GM23338 (cell line): Measurements from ENCODE around the gene SLC66A2. TPM values are rescaled to one million over a fixed set of nuclear protein-coding genes. Genes with fewer than 3 reads are reported as not detected.

Source experiments
- ATAC-seq: fragments of 200-7000 bp; cut with Tn5 transposase; 3 replicates; pipeline ENCODE4 v1.9.1; 2020
- DNase-seq: peaks from one replicate; pipeline ENCODE4 v3.0.0-alpha.2; 2015; ENCODE audit warnings: low spot score
- H2AFZ ChIP-seq: fragments of 200-600 bp; sonication (generic); 2 replicates; pipeline ENCODE4 v1.8.0; 2016; ENCODE audit warnings: antibody characterized with exemption, mild to moderate bottlenecking, moderate library complexity
- H3F3A ChIP-seq: fragments of 200-600 bp; sonication (generic); replicated peaks from 2 replicates; pipeline ENCODE4 v1.8.0; 2017; ENCODE audit warnings: antibody characterized with exemption, mixed run types, low read depth
- H3K27ac ChIP-seq: fragments of 200-600 bp; sonication (generic); 2 replicates; pipeline ENCODE4 v1.6.1; 2016; ENCODE audit warnings: low read depth
- H3K27me3 ChIP-seq: fragments of 200-600 bp; sonication (generic); 2 replicates; pipeline ENCODE4 v1.8.0; 2016; ENCODE audit warnings: mild to moderate bottlenecking, mixed run types, moderate library complexity; ENCODE audit not compliant: insufficient read depth
- H3K36me3 ChIP-seq: fragments of 200-600 bp; sonication (generic); 2 replicates; pipeline ENCODE4 v1.8.0; 2016; ENCODE audit warnings: mild to moderate bottlenecking; ENCODE audit not compliant: insufficient read depth
- H3K4me1 ChIP-seq: fragments of 200-600 bp; sonication (generic); 2 replicates; pipeline ENCODE4 v1.8.0; 2016; ENCODE audit warnings: mild to moderate bottlenecking, moderate library complexity; ENCODE audit not compliant: insufficient read depth
- H3K4me2 ChIP-seq: fragments of 200-600 bp; sonication (generic); 2 replicates; pipeline ENCODE4 v1.7.1; 2017; ENCODE audit warnings: mixed run types
- H3K4me3 ChIP-seq: fragments of 200-600 bp; sonication (generic); 2 replicates; pipeline ENCODE4 v1.6.1; 2016; ENCODE audit warnings: mixed run types
- H3K79me2 ChIP-seq: fragments of 200-600 bp; sonication (generic); replicated peaks from 2 replicates; pipeline ENCODE4 v1.8.0; 2017; ENCODE audit warnings: mild to moderate bottlenecking; ENCODE audit not compliant: insufficient read depth
- H3K9me2 ChIP-seq: fragments of 200-600 bp; sonication (generic); 2 replicates; pipeline ENCODE4 v1.8.0; 2017; ENCODE audit not compliant: insufficient read depth
- H4K20me1 ChIP-seq: fragments of 200-600 bp; sonication (generic); replicated peaks from 2 replicates; pipeline ENCODE4 v1.8.0; 2017; ENCODE audit warnings: mild to moderate bottlenecking; ENCODE audit not compliant: insufficient read depth
- H3K27ac Mint-ChIP-seq: 2 replicates; pipeline ENCODE4 v1.8.0; 2020; ENCODE audit warnings: inconsistent platforms, mild to moderate bottlenecking, moderate library complexity, mixed read lengths
- H3K27me3 Mint-ChIP-seq: 3 replicates; pipeline ENCODE4 v1.8.0; 2022; ENCODE audit warnings: low read depth, mild to moderate bottlenecking, moderate library complexity, mixed read lengths, inconsistent platforms; ENCODE audit not compliant: insufficient read depth, poor library complexity
- H3K36me3 Mint-ChIP-seq: 3 replicates; pipeline ENCODE4 v1.8.0; 2021; ENCODE audit warnings: low read depth, mild to moderate bottlenecking, inconsistent platforms, moderate library complexity, mixed read lengths
- H3K4me1 Mint-ChIP-seq: 3 replicates; pipeline ENCODE4 v1.8.0; 2020; ENCODE audit warnings: mild to moderate bottlenecking, inconsistent platforms, mixed read lengths
- H3K4me3 Mint-ChIP-seq: 3 replicates; pipeline ENCODE4 v1.8.0; 2021; ENCODE audit warnings: moderate library complexity, mild to moderate bottlenecking, inconsistent platforms, mixed read lengths
- H3K9me3 Mint-ChIP-seq: 3 replicates; pipeline ENCODE4 v1.8.0; 2020; ENCODE audit warnings: moderate library complexity, mild to moderate bottlenecking, inconsistent platforms, mixed read lengths
- CREB1 ChIP-seq: fragments of 250-450 bp; sonication (Bioruptor Pico); IDR thresholded peaks from 2 replicates; pipeline ENCODE4 v1.5.0; 2020; ENCODE audit warnings: low read depth, mild to moderate bottlenecking, moderate library complexity
- CTCF ChIP-seq, 2 experiments: fragments of 200-600 bp in 1 of 2; sonication (generic) in 1 of 2; conservative IDR thresholded peaks; 2 replicates each; pipeline versions ENCODE4 v1.5.1 to v1.6.1; 2016 to 2017; ENCODE audit warnings: antibody characterized with exemption in 2 of 2, low read depth in 2 of 2, mild to moderate bottlenecking in 2 of 2, moderate library complexity in 1 of 2
- ETS1 ChIP-seq: IDR thresholded peaks from 2 replicates; pipeline ENCODE4 v1.6.1; 2016; ENCODE audit warnings: antibody characterized with exemption
- EZH2 ChIP-seq: fragments of 200-600 bp; sonication (generic); IDR thresholded peaks from one replicate; pipeline ENCODE4 v1.8.0; 2017; ENCODE audit warnings: antibody characterized with exemption, mild to moderate bottlenecking, low read depth; ENCODE audit not compliant: unreplicated experiment
- EZH2phosphoT487 ChIP-seq: fragments of 200-600 bp; sonication (generic); IDR thresholded peaks from one replicate; pipeline ENCODE4 v1.8.1; 2018; ENCODE audit warnings: antibody characterized with exemption; ENCODE audit not compliant: unreplicated experiment
- JUNB ChIP-seq: IDR thresholded peaks from one replicate; pipeline ENCODE4 v1.6.1; 2016; ENCODE audit warnings: antibody characterized with exemption; ENCODE audit not compliant: unreplicated experiment
- NANOG ChIP-seq: IDR thresholded peaks from 2 replicates; pipeline ENCODE4 v1.6.1; 2016; ENCODE audit warnings: antibody characterized with exemption, borderline replicate concordance
- POLR2AphosphoS5 ChIP-seq: IDR thresholded peaks from 2 replicates; pipeline ENCODE4 v1.6.1; 2016; ENCODE audit warnings: antibody characterized with exemption, low read depth
- REST ChIP-seq: IDR thresholded peaks from one replicate; pipeline ENCODE4 v1.6.1; 2018; ENCODE audit warnings: antibody characterized with exemption; ENCODE audit not compliant: unreplicated experiment
- STAT1 ChIP-seq: IDR thresholded peaks from one replicate; pipeline ENCODE4 v1.6.1; 2016; ENCODE audit warnings: antibody characterized with exemption; ENCODE audit not compliant: unreplicated experiment
- ZNF114 ChIP-seq: fragments of 250-450 bp; sonication (Bioruptor Pico); IDR thresholded peaks from 2 replicates; pipeline ENCODE4 v1.5.0; 2020; ENCODE audit warnings: mild to moderate bottlenecking, moderate library complexity
- ZNF331 ChIP-seq: fragments of 250-450 bp; sonication (Bioruptor Pico); IDR thresholded peaks from 2 replicates; pipeline ENCODE4 v1.5.0; 2020; ENCODE audit warnings: low read depth, mild to moderate bottlenecking, moderate library complexity
- ZNF462 ChIP-seq: fragments of 250-450 bp; sonication (Bioruptor Pico); IDR thresholded peaks from 2 replicates; pipeline ENCODE4 v1.5.0; 2020; ENCODE audit warnings: mild to moderate bottlenecking, moderate library complexity
- polyA plus RNA-seq: library from polyadenylated mRNA; unstranded; fragments of >200 nt; fragmentation: Nextera tagmentation; extraction: Ambion mirVana; gene quantifications from 2 replicates; pipeline ENCODE4 v1.2.1, GENCODE V29; 2016
- total RNA-seq: library from RNA; depleted of rRNA; stranded (reverse); fragments of >200 nt; shearing (Covaris generic); gene quantifications from 2 replicates; pipeline ENCODE4 v1.2.3, GENCODE V29; 2014

Gene SLC66A2
- total and polyA plus RNA-seq, 2 experiments from 2014 or later: 4.0 to 18.1 TPM

GRCh38 chr18:79963658-79964329 lies 12.3 kb upstream of the SLC66A2 start:
- no peak for TF ChIP-seq CTCF (conservative IDR thresholded peaks at IDR 0.05; ENCODE audit: low read depth in 2 of 2)
- no peak for TF ChIP-seq ZNF462 (CRISPR knock-in tag)
- no peak for TF ChIP-seq NANOG
- no peak for TF ChIP-seq JUNB
- no peak for TF ChIP-seq REST
- TF ChIP-seq EZH2phosphoT487: no peak
- TF ChIP-seq ZNF331 (CRISPR knock-in tag): no peak
- no peak for TF ChIP-seq ETS1
- no peak for TF ChIP-seq CREB1 (CRISPR knock-in tag)
- TF ChIP-seq ZNF114 (CRISPR knock-in tag): no peak
- TF ChIP-seq POLR2AphosphoS5: no peak
- no peak for TF ChIP-seq EZH2
- TF ChIP-seq STAT1: no peak
- ATAC-seq (peak; percentile 4; the same call in 2 of the 3 replicates), DNase-seq (no peak)
- peaks cover 6% of the 10 kb centered on the region for H4K20me1 ChIP-seq
- no peaks in the 10 kb centered on the region for H3K36me3 ChIP-seq
- H3K9me3 Mint-ChIP-seq: no peaks in the 10 kb centered on the region; the same call in 1 of the 3 replicates
- H2AFZ ChIP-seq: no peak overlapping the region
- no peak overlapping the region for H3K27ac ChIP-seq
- peaks cover 68% of the 10 kb centered on the region for H3K27me3 ChIP-seq
- H3K9me2 ChIP-seq: no peaks in the 10 kb centered on the region
- H3K4me1 Mint-ChIP-seq: peaks cover 27% of the 10 kb centered on the region
- peaks cover 7% of the 10 kb centered on the region; the same call in 1 of the 2 replicates for H3F3A ChIP-seq
- H3K27ac Mint-ChIP-seq: no peak overlapping the region
- H3K4me3 Mint-ChIP-seq: peak overlapping the region; percentile 23; the same call in 2 of the 3 replicates
- H3K79me2 ChIP-seq: 0 out of 2 replicates have a peak, but pooled peaks cover 5% of the 10 kb centered on the region
- H3K27me3 Mint-ChIP-seq: peaks cover 58% of the 10 kb centered on the region
- H3K36me3 Mint-ChIP-seq: no peaks in the 10 kb centered on the region
- peak overlapping the region; percentile 78 for H3K4me2 ChIP-seq
- peaks cover 25% of the 10 kb centered on the region for H3K4me1 ChIP-seq
- H3K4me3 ChIP-seq: peak overlapping the region; percentile 56
